Natural killer cell treated with Interleukin-12 subunit alpha and Interleukin-12 subunit beta and Interleukin-15 and Interleukin-18, amount 100 ng/mL, for 72 hours (primary cell): ENCODE measurements around the gene CPNE9. TPM values are rescaled to one million over a fixed set of nuclear protein-coding genes. Genes with fewer than 3 reads are reported as not detected.

ENCODE experiments used
- ATAC-seq, 2 donors: fragments of 150-1000 bp; cut with Tn5 transposase in 1 of 2; sonication (Bioruptor Pico), chemical (Tn5 transposase) in 1 of 2; 2 replicates each; pipeline ENCODE4 v1.10.0; 2021
- DNase-seq: peaks from one replicate; pipeline ENCODE4 v3.0.0; 2022; ENCODE audit warnings: low spot score
- H3K27ac Mint-ChIP-seq, 2 donors: 1 replicate in 1 of 2; 2 replicates in 1 of 2; pipeline ENCODE4 v1.8.0; 2022; ENCODE audit warnings: mixed read lengths in 2 of 2, mild to moderate bottlenecking in 1 of 2, moderate library complexity in 1 of 2
- H3K27me3 Mint-ChIP-seq, 2 donors: 1 replicate in 1 of 2; 2 replicates in 1 of 2; pipeline ENCODE4 v1.8.0; 2022; ENCODE audit warnings: mixed read lengths in 2 of 2
- H3K36me3 Mint-ChIP-seq: one replicate; pipeline ENCODE4 v1.8.0; 2022; ENCODE audit warnings: mixed read lengths
- H3K4me1 Mint-ChIP-seq, 2 donors: 1 replicate in 1 of 2; 2 replicates in 1 of 2; pipeline ENCODE4 v1.8.0; 2022; ENCODE audit warnings: low read depth in 2 of 2, mixed read lengths in 2 of 2, mild to moderate bottlenecking in 1 of 2
- H3K4me3 Mint-ChIP-seq: one replicate; pipeline ENCODE4 v1.8.0; 2022; ENCODE audit warnings: mixed read lengths
- H3K9me3 Mint-ChIP-seq: 2 replicates; pipeline ENCODE4 v1.8.0; 2022; ENCODE audit warnings: mixed read lengths
- total RNA-seq, 2 donors: library from RNA; stranded (reverse); gene quantifications; one replicate each; pipeline ENCODE4 v1.2.3, GENCODE V29; 2022

Gene CPNE9
- total RNA-seq, 2 donors from 2014 or later: 0.29 TPM; not detected in 1

GRCh38 chr3:9681011-9681722 lies 22.5 kb upstream of the CPNE9 start:
- Mint-ChIP-seq H3K4me1 (peaks cover 0 to 4% of the 10 kb centered on the region in 2 donors), H3K36me3 (peaks cover 20% of the 10 kb centered on the region), H3K27me3 (no peaks in the 10 kb centered on the region), H3K4me3 (no peak overlapping the region), H3K9me3 (no peaks in the 10 kb centered on the region), H3K27ac (peak overlapping the region in 1 of 2 donors; percentile 65)
- DNase-seq (no peak), ATAC-seq (no peak)

GRCh38 chr3:9681723-9682081 lies 21.9 kb upstream of the CPNE9 start:
- Mint-ChIP-seq H3K4me1 (peaks cover 0 to 4% of the 10 kb centered on the region in 2 donors), H3K4me3 (no peak overlapping the region), H3K27ac (no peak overlapping the region), H3K9me3 (no peaks in the 10 kb centered on the region), H3K27me3 (no peaks in the 10 kb centered on the region), H3K36me3 (peaks cover 22% of the 10 kb centered on the region)
- ATAC-seq (no peak), DNase-seq (no peak)

DNA sequence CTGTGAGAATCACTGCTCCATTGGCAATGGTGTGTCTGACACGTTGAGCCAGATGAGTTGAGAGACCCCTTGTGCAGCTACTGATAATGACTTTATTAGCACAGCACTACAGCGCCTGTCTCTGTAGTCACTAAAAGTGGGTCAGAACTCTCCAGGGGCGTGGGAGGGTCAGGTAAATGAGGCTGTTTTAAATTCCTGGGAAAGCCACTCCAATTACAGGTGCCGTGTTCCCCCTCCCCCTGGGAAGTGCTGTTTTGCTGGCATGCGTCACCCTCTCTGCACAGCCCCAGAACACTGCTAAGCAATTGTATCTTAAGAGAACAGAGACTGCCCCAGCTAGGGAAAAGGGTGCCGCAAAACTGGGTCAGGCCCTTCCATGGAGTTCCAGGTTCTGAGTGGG lies 21.5 kb upstream of the CPNE9 start:
- no peaks in the 10 kb centered on the region for H3K27me3 Mint-ChIP-seq
- ATAC-seq (no peak), DNase-seq (no peak)
- H3K27ac Mint-ChIP-seq: no peak overlapping the region
- H3K36me3 Mint-ChIP-seq: peaks cover 22% of the 10 kb centered on the region
- no peaks in the 10 kb centered on the region for H3K9me3 Mint-ChIP-seq
- peaks cover 0 to 4% of the 10 kb centered on the region in 2 donors for H3K4me1 Mint-ChIP-seq
- no peak overlapping the region for H3K4me3 Mint-ChIP-seq

DNA sequence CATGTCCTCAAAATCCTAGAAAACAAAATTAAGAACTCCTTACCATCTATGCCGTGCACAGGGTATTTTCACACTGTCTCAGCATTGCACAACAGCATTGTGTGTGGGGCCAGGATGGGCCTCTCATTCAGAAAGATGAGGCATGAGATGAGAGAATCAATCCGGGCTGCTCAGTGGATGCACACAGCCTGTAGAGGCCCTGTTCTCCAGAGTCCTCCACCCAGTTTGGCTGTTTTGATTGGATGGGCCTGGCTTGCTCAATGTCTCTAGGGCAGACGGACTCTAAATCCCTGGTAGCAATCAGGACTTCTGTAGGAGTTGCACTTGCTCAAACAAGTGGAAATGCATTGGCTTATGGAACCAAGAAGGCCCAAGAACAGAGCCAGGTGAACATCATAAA lies 20.2 kb upstream of the CPNE9 start:
- H3K36me3 Mint-ChIP-seq: peaks cover 18% of the 10 kb centered on the region
- no peak overlapping the region for H3K4me3 Mint-ChIP-seq
- no peaks in the 10 kb centered on the region for H3K9me3 Mint-ChIP-seq

DNA sequence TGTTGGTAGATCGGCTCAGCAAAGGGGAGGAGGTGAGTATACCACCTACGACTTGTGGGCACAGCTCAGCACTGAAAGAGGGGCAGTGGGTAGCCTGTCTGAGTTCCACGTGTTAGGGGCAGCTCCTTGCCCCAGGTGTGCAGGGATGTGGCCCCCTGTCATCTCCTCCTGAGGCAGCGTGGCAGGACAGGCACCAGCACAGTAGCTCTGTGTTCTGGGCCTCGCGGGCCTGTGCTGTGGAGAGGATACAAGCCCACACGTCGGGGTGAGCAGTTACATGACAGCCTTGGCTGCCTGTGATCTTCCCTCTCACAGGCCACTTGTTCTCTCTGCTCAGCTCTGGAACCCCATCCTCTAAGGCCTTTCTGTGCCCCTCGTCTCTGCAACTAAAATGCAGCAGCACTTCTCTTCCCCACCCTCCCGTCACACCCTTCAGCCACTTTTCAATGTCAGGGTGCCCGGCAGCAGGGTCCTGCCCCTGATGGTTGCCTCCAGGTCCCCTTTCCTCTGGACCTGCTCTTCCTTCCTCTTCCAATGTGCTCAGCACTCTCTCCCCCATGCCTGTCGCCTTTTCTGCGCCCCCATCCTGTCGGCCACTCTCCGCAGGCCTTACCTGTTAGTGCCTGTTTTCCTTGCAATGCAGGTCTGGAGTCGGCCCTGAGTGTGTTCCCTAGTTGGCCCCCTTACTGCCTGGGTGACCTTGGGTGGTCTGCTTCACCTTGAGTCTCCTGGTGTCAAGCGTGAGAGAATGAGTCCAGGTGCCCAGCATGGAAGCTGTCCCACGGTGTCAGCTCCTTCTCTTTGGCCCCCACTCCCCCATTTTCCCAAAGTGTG lies 18.2 kb upstream of the CPNE9 start:
- H3K36me3 Mint-ChIP-seq: peaks cover 13% of the 10 kb centered on the region
- H3K27me3 Mint-ChIP-seq: no peaks in the 10 kb centered on the region
- peaks cover 0 to 9% of the 10 kb centered on the region in 2 donors for H3K4me1 Mint-ChIP-seq
- no peak overlapping the region for H3K4me3 Mint-ChIP-seq
- DNase-seq (no peak), ATAC-seq (no peak)
- peak overlapping the region in 1 of 2 donors; percentile 36 for H3K27ac Mint-ChIP-seq
- no peaks in the 10 kb centered on the region for H3K9me3 Mint-ChIP-seq

More for the DNA sequence above, 20.2 kb upstream of the CPNE9 start:
- H3K4me1 Mint-ChIP-seq: peaks cover 0 to 4% of the 10 kb centered on the region in 2 donors
- DNase-seq (no peak), ATAC-seq (no peak)
- H3K27ac Mint-ChIP-seq: no peak overlapping the region
- H3K27me3 Mint-ChIP-seq: no peaks in the 10 kb centered on the region

- Mint-ChIP-seq H3K9me3 (no peaks in the 10 kb centered on the region), H3K4me1 (peaks cover 0 to 7% of the 10 kb centered on the region in 2 donors), H3K27me3 (no peaks in the 10 kb centered on the region), H3K27ac (peak overlapping the region in 1 of 2 donors; percentile 36), H3K36me3 (peaks cover 10% of the 10 kb centered on the region), H3K4me3 (no peak overlapping the region)
- ATAC-seq (no peak), DNase-seq (no peak)
Measured at GRCh38 chr3:9686050-9686550, 17.5 kb upstream of the CPNE9 start.

DNA sequence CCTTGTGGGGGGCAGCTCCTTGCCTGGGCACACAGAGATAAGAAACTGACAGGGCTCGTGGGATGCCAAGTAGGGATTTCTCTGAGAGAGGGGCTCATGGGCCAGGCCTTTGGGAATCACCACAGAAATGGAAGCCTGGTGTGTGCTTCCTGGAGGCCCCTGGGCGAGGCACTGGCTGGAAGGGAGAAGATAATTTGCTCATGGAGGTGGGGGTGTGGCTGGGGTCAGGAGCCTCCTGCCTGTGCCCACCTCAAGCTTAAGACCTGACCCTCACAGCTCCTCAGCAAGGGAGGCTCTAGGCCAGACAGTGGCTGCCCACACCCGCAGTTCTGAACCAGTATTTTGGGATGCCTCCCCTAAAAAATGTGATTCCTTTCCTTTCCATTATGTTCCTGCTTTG lies 16.9 kb upstream of the CPNE9 start:
- Mint-ChIP-seq H3K4me1 (peaks cover 0 to 6% of the 10 kb centered on the region in 2 donors), H3K27me3 (no peaks in the 10 kb centered on the region), H3K27ac (no peak overlapping the region), H3K9me3 (no peaks in the 10 kb centered on the region), H3K4me3 (no peak overlapping the region), H3K36me3 (peaks cover 8% of the 10 kb centered on the region)
- ATAC-seq (no peak), DNase-seq (no peak)

GRCh38 chr3:9687514-9687913 lies 16.1 kb upstream of the CPNE9 start:
- Mint-ChIP-seq H3K9me3 (no peaks in the 10 kb centered on the region), H3K27ac (no peak overlapping the region), H3K27me3 (no peaks in the 10 kb centered on the region), H3K4me1 (peaks cover 0 to 6% of the 10 kb centered on the region in 2 donors), H3K4me3 (no peak overlapping the region), H3K36me3 (peaks cover 8% of the 10 kb centered on the region)
- ATAC-seq: no peak
- DNase-seq: no peak

GRCh38 chr3:9688961-9689360 lies 14.7 kb upstream of the CPNE9 start:
- Mint-ChIP-seq H3K27me3 (no peaks in the 10 kb centered on the region), H3K9me3 (no peaks in the 10 kb centered on the region), H3K4me3 (no peak overlapping the region), H3K4me1 (peaks cover 0 to 6% of the 10 kb centered on the region in 2 donors), H3K36me3 (peaks cover 8% of the 10 kb centered on the region), H3K27ac (no peak overlapping the region)
- no peak for DNase-seq
- ATAC-seq: no peak

DNA sequence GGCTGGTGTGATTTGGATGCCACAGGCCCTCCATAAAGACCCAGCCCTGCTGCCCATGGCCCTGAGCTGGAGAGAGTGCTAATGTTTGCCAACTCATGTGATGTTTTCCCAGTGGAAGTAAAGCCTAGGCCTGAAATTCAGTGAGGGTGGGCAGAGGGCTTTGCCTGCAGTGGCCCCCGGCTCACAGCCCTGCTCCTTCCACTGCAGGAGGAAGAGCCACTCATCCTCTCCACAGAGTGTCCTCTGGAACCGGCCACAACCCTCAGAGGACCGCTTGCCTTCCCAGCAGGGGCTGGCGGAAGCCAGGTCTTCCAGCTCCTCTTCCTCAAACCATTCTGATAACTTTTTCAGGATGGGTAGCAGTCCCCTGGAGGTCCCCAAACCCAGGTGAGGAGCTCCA lies 13.9 kb upstream of the CPNE9 start:
- Mint-ChIP-seq H3K36me3 (peaks cover 8% of the 10 kb centered on the region), H3K27me3 (no peaks in the 10 kb centered on the region), H3K9me3 (no peaks in the 10 kb centered on the region), H3K27ac (no peak overlapping the region), H3K4me1 (peaks cover 0 to 6% of the 10 kb centered on the region in 2 donors), H3K4me3 (no peak overlapping the region)
- no peak for DNase-seq
- ATAC-seq: no peak

DNA sequence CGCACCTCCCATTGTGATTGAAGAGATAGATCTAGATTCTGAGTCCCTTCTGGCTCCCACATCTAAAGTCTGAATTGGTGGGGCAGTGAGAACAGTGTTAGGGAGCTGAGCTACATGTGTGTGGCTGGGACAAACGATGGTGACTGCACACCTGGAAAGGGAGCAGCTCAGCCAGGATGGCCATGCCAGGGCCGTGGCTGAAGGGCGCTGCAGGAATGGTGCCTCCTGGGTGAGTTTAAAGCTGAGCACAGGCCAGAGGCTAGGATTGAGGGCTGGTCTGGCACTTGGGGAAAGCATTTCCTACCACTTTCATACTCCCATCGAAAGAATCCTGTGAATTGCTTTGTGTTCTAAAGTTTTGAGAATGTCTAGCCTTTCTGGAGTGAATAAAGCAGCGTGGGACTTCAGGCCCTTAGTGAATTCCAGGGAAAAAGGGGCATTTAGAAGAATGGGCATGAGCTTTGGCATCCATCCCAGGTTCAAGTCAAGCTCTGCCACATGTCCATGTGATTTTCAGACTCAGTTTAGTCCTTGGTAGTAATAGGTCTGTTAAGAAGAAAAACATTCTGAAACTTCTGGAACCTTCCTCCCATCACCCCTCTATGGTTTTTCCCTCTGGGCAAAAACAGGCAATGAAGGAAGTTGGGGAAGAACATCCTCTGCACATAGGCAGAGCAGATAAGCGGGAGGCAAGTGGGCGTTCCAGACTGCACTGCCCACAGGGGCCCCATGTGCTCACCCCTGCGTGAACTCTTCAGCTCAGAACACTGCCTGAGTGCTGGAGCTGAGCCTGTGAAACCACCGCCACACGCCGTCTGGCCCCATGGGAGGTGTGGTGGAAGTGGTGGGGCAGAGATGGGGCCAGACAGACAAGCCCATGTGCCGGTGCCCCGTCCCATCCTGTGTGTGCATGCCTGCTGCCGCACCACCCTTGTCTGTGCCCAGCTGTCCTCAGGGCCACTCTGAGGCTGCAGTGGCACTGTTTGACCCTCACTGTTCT lies 12.9 kb upstream of the CPNE9 start:
- Mint-ChIP-seq H3K4me1 (peaks cover 0 to 6% of the 10 kb centered on the region in 2 donors), H3K27ac (no peak overlapping the region), H3K9me3 (no peaks in the 10 kb centered on the region), H3K4me3 (no peak overlapping the region), H3K27me3 (no peaks in the 10 kb centered on the region), H3K36me3 (peaks cover 6% of the 10 kb centered on the region)
- ATAC-seq: peak in 1 of 2 donors; percentile 50
- no peak for DNase-seq

DNA sequence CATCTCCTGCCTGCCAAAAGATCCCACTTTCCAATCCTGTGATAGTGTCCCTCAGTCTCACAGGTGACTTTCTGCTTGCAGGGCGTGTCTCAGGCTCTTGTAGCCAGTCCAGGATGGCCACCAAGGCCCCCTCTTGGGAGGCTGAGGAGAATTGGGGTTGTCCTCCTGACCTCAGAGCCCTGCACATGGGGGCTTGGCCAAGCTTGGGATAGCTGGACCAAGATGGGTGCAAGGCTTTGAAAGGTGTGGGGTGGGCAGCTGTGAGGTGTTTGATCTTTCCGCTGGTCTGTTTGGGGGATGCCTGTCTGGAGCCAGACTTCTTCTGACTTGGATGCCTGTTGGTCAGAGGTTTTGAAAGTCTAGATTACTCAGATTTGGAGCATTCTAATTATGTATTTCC lies 12.0 kb upstream of the CPNE9 start:
- no peaks in the 10 kb centered on the region for H3K36me3 Mint-ChIP-seq
- no peak overlapping the region for H3K27ac Mint-ChIP-seq
- H3K4me1 Mint-ChIP-seq: peaks cover 0 to 6% of the 10 kb centered on the region in 2 donors

DNA sequence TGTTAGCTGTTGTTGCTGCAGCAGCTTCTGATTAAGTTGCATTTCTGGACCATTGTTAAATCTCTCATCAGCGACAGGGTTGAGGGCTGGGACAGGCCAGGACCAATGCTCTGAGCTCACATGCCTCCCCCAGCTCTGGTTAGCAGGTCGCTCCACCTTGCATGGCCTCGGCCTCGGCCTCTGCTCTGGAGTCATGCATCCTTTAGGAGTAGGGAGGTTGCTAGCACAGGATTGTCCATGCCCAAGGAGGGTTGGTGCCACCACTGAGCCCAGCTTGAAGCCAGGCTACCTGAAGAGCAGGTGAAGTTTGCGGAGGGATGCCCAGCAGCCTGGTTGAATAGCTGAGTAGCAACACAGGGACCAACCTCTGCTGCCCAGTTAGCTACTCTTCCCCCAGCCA lies 11.2 kb upstream of the CPNE9 start:
- H3K27ac Mint-ChIP-seq: no peak overlapping the region
- H3K4me1 Mint-ChIP-seq: peaks cover 0 to 6% of the 10 kb centered on the region in 2 donors
- no peak for ATAC-seq
- DNase-seq: no peak
- no peaks in the 10 kb centered on the region for H3K36me3 Mint-ChIP-seq
- no peaks in the 10 kb centered on the region for H3K27me3 Mint-ChIP-seq
- no peaks in the 10 kb centered on the region for H3K9me3 Mint-ChIP-seq
- H3K4me3 Mint-ChIP-seq: no peak overlapping the region

More for the DNA sequence above, 12.0 kb upstream of the CPNE9 start:
- no peak overlapping the region for H3K4me3 Mint-ChIP-seq
- H3K27me3 Mint-ChIP-seq: no peaks in the 10 kb centered on the region
- ATAC-seq: no peak
- no peaks in the 10 kb centered on the region for H3K9me3 Mint-ChIP-seq
- DNase-seq: no peak
